A549 (cell line): ENCODE results near the gene SYNE3. TPM values are rescaled to one million over a fixed set of nuclear protein-coding genes. Genes with fewer than 3 reads are reported as not detected.

Source experiments
- ATAC-seq, 2 experiments: fragments of 200-7000 bp in 1 of 2; fragments of >200 bp in 1 of 2; cut with Nextera tagmentation in 1 of 2; cut with Tn5 transposase in 1 of 2; 3 replicates each; pipeline versions ENCODE4 v1.8.0 to v1.9.1; 2018 to 2020; ENCODE audit warnings: mild to moderate bottlenecking in 1 of 2, moderate library complexity in 1 of 2
- CTCF ChIA-PET: fragments of 300-600 bp; sonication (Branson Sonifier 250); formaldehyde crosslinking; extraction: SDS; loops from one replicate; lab custom pipeline; 2021; ENCODE audit warnings: antibody characterized with exemption, inconsistent platforms; lab: Yijun Ruan, JAX
- POLR2A ChIA-PET: fragments of 350-600 bp; formaldehyde crosslinking; extraction: SDS; loops from one replicate; lab custom pipeline; 2021; ENCODE audit warnings: antibody characterized with exemption, inconsistent platforms; lab: Yijun Ruan, JAX
- DNase-seq, 2 experiments: peaks; one replicate each; pipeline versions ENCODE4 v3.0.0 to v3.0.0-alpha.2; 2011 to 2016; ENCODE audit warnings: low read depth in 1 of 2, low spot score in 1 of 2
- FAIRE-seq: peaks from 2 replicates; lab custom pipeline; 2011; peaks lifted over from hg19 to GRCh38; lab: Jason Lieb, UNC
- H3K27ac ChIP-seq, 2 experiments: fragments of >200 bp; sonication (Bioruptor Twin); formaldehyde crosslinking; 3 replicates each; pipeline ENCODE4 v1.5.1; 2016 to 2017
- H3K4me1 ChIP-seq: fragments of >200 bp; sonication (Bioruptor Twin); formaldehyde crosslinking; 3 replicates; pipeline ENCODE4 v1.6.1; 2016
- H3K4me2 ChIP-seq: fragments of >200 bp; sonication (Bioruptor Twin); formaldehyde crosslinking; 3 replicates; pipeline ENCODE4 v1.6.1; 2016
- H3K4me3 ChIP-seq: fragments of >200 bp; sonication (Bioruptor Twin); formaldehyde crosslinking; 3 replicates; pipeline ENCODE4 v1.5.1; 2016
- H3K9me3 ChIP-seq: fragments of >200 bp; sonication (Bioruptor Twin); formaldehyde crosslinking; 3 replicates; pipeline ENCODE4 v1.6.1; 2016
- CHD4 ChIP-seq: fragments of 200-600 bp; sonication (generic); IDR thresholded peaks from 2 replicates; pipeline ENCODE4 v1.6.1; 2016; ENCODE audit warnings: antibody characterized with exemption, mild to moderate bottlenecking, borderline replicate concordance
- CTCF ChIP-seq: fragments of >200 bp; sonication (Bioruptor Twin); formaldehyde crosslinking; IDR thresholded peaks from 3 replicates; pipeline ENCODE4 v1.5.1; 2016
- EHF ChIP-seq: fragments of 250-450 bp; sonication (Bioruptor Pico); IDR thresholded peaks from 2 replicates; pipeline ENCODE4 v1.5.0; 2020; ENCODE audit warnings: mild to moderate bottlenecking
- EHMT2 ChIP-seq: fragments of 200-600 bp; sonication (generic); IDR thresholded peaks from 2 replicates; pipeline ENCODE4 v1.6.1; 2016; ENCODE audit warnings: antibody characterized with exemption, low read depth, mild to moderate bottlenecking, moderate library complexity
- ESRRA ChIP-seq: fragments of 150-350 bp; IDR thresholded peaks from 2 replicates; pipeline ENCODE4 v1.6.1; 2014; ENCODE audit warnings: mild to moderate bottlenecking, low read length, borderline replicate concordance
- FOSB ChIP-seq: fragments of 250-450 bp; sonication (Bioruptor Pico); IDR thresholded peaks from 2 replicates; pipeline ENCODE4 v1.5.0; 2020; ENCODE audit warnings: mild to moderate bottlenecking, moderate library complexity
- FOSL2 ChIP-seq, 2 experiments: fragments of 450-650 bp in 1 of 2; fragments of >200 bp in 1 of 2; sonication (Bioruptor Twin) in 1 of 2; formaldehyde crosslinking; IDR thresholded peaks; 2 replicates each; pipeline versions ENCODE4 v1.5.0 to v1.6.1; 2016 to 2020; ENCODE audit warnings: mild to moderate bottlenecking in 1 of 2, moderate library complexity in 1 of 2
- GATA3 ChIP-seq: IDR thresholded peaks from 2 replicates; pipeline ENCODE4 v1.6.1; 2012; ENCODE audit warnings: borderline replicate concordance
- HDAC2 ChIP-seq: fragments of 200-600 bp; sonication (generic); IDR thresholded peaks from 2 replicates; pipeline ENCODE4 v1.6.1; 2016
- HMGXB4 ChIP-seq: fragments of 250-450 bp; sonication (Bioruptor Pico); IDR thresholded peaks from 2 replicates; pipeline ENCODE4 v1.5.0; 2021; ENCODE audit warnings: mild to moderate bottlenecking, moderate library complexity, borderline replicate concordance
- HOXA7 ChIP-seq: fragments of 250-450 bp; sonication (Bioruptor Pico); IDR thresholded peaks from 2 replicates; pipeline ENCODE4 v1.5.0; 2020; ENCODE audit warnings: mild to moderate bottlenecking, moderate library complexity
- HOXB13 ChIP-seq: fragments of 250-450 bp; sonication (Bioruptor Pico); IDR thresholded peaks from 2 replicates; pipeline ENCODE4 v1.5.0; 2020; ENCODE audit warnings: low read depth, mild to moderate bottlenecking, moderate library complexity
- JUN ChIP-seq, 2 experiments: fragments of >200 bp; sonication (Bioruptor Twin); formaldehyde crosslinking; IDR thresholded peaks; 2 replicates in 1 of 2; 3 replicates in 1 of 2; pipeline ENCODE4 v1.6.1; 2016 to 2017
- MYC ChIP-seq: IDR thresholded peaks from 2 replicates; pipeline ENCODE4 v1.6.1; 2012; ENCODE audit warnings: mild to moderate bottlenecking, inconsistent platforms, low read length, improper control_type of control experiment, borderline replicate concordance
- NFE2L2 ChIP-seq: fragments of 150-350 bp; conservative IDR thresholded peaks from 2 replicates; pipeline ENCODE4 v1.6.1; 2014; ENCODE audit warnings: low read length
- NR3C1 ChIP-seq: fragments of >200 bp; sonication (Bioruptor Twin); formaldehyde crosslinking; IDR thresholded peaks from 3 replicates; pipeline ENCODE4 v1.6.1; 2017
- PBX3 ChIP-seq: IDR thresholded peaks from 2 replicates; pipeline ENCODE4 v1.6.1; 2012
- PHF8 ChIP-seq: fragments of 200-600 bp; sonication (generic); IDR thresholded peaks from 2 replicates; pipeline ENCODE4 v1.6.1; 2016; ENCODE audit warnings: low read depth, mild to moderate bottlenecking, antibody characterized with exemption, moderate library complexity, borderline replicate concordance
- RAD21 ChIP-seq, 2 experiments: fragments of >200 bp in 1 of 2; sonication (Bioruptor Twin) in 1 of 2; formaldehyde crosslinking in 1 of 2; IDR thresholded peaks in 1 of 2; conservative IDR thresholded peaks in 1 of 2; 2 replicates in 1 of 2; 3 replicates in 1 of 2; pipeline ENCODE4 v1.6.1; 2012 to 2018; ENCODE audit warnings: inconsistent platforms in 1 of 2
- RFX5 ChIP-seq: fragments of 450-650 bp; IDR thresholded peaks from 2 replicates; pipeline ENCODE4 v1.7.1; 2014; ENCODE audit warnings: antibody characterized with exemption, mild to moderate bottlenecking, moderate library complexity
- SMC3 ChIP-seq: fragments of >200 bp; sonication (Bioruptor Twin); formaldehyde crosslinking; IDR thresholded peaks from 3 replicates; pipeline ENCODE4 v1.6.1; 2018; ENCODE audit warnings: inconsistent platforms
- TFCP2L1 ChIP-seq: fragments of 250-450 bp; sonication (Bioruptor Pico); IDR thresholded peaks from 2 replicates; pipeline ENCODE4 v1.5.0; 2021; ENCODE audit warnings: mild to moderate bottlenecking
- TP53 ChIP-seq: fragments of 250-450 bp; sonication (Bioruptor Pico); IDR thresholded peaks from 2 replicates; pipeline ENCODE4 v1.5.0; 2021; ENCODE audit warnings: mild to moderate bottlenecking, moderate library complexity
- ZC3H11A ChIP-seq: fragments of 450-650 bp; IDR thresholded peaks from 2 replicates; pipeline ENCODE4 v1.6.1; 2014; ENCODE audit warnings: antibody characterized with exemption, mild to moderate bottlenecking
- ZNF302 ChIP-seq: fragments of 250-450 bp; sonication (Bioruptor Pico); IDR thresholded peaks from 2 replicates; pipeline ENCODE4 v1.9.0; 2021; ENCODE audit warnings: inconsistent platforms, mild to moderate bottlenecking, moderate library complexity
- WGBS: methylation state at CpG from one replicate; pipeline ENCODE4 v1.1.6; 2017; ENCODE audit errors: missing lambda C conversion rate; 5-methylcytosine and 5-hydroxymethylcytosine counted together
- polyA plus RNA-seq, 4 experiments: library from polyadenylated mRNA; depleted of rRNA in 3 of 4; stranded (reverse); fragments of >200 nt; fragmentation: RNase III in 1 of 4; extraction: RNeasy Plus Mini Kit Qiagen cat#74134 plus additional on column Dnase treatment in 1 of 4; gene quantifications; 2 replicates in 3 of 4; 3 replicates in 1 of 4; pipeline ENCODE4 v1.2.3, GENCODE V29; 2011 to 2017
- TF ChIP-seq, protein P1 (sequence below): fragments of 450-650 bp; IDR thresholded peaks from 2 replicates; pipeline ENCODE4 v1.6.1; 2014; ENCODE audit warnings: antibody characterized with exemption
- TF ChIP-seq, protein P2 (sequence below): fragments of >200 bp; sonication (Bioruptor Twin); formaldehyde crosslinking; IDR thresholded peaks from 3 replicates; pipeline ENCODE4 v1.6.1; 2016

Gene SYNE3
- polyA plus RNA-seq, 2 of the 4 experiments (the other 2 are of a cell fraction), result 0.05 to 0.08 TPM

DNA sequence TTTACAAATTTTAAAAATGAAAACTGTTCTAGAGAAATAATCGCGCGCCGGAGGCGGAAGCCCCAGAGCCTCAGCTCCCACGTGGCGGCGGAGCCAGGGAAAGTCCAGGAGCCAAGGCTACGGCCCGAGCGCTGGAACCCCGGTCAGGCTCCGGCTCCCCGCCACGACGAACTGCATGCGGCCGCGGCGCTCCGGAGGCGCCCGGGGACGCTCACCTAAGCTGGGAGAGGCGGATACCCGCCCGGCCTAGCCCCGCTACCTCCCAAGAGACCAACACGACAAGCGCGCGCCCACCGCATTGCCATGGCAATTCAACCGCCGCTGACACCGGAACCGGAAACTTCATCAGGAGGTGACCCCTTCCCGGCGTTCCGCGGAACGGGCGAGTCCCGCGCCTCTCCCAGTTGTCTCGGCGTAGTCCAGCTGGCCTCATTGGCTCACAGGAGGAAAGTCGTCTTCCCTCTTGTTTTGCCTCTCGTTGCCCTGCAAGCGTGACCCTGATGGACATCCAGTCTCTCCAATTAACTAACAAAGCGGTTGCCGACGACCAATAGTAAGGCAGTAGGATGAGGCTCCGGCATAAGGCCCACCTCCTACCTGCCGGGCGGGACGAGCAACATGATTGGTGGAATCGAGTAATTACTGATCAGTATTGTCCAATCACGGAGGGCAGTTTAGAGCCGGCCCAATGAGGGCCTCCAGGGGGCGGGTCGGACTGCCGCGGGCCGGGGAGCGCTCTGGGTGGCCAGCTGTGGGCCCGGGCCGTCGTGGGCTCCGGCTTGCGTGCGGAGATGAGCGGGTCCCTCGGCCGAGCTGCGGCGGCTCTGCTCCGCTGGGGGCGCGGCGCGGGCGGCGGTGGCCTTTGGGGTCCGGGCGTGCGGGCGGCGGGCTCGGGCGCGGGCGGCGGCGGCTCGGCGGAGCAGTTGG lies 18.1 kb upstream of the SYNE3 start, which contains the start of gene GLRX5 (continued):
- no peak for TF ChIP-seq HDAC2
- TF ChIP-seq TP53 (CRISPR knock-in tag), result no peak
- TF ChIP-seq TFCP2L1 (CRISPR knock-in tag), result no peak
- TF ChIP-seq, protein P1, sequence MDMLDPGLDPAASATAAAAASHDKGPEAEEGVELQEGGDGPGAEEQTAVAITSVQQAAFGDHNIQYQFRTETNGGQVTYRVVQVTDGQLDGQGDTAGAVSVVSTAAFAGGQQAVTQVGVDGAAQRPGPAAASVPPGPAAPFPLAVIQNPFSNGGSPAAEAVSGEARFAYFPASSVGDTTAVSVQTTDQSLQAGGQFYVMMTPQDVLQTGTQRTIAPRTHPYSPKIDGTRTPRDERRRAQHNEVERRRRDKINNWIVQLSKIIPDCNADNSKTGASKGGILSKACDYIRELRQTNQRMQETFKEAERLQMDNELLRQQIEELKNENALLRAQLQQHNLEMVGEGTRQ, result peak; percentile 60
- TF ChIP-seq NFE2L2, result no peak
- no peak for TF ChIP-seq ESRRA
- peak; percentile 93 for TF ChIP-seq MYC
- TF ChIP-seq EHF (CRISPR knock-in tag), result no peak
- no peak for TF ChIP-seq FOSB
- no peak for TF ChIP-seq SMC3
- TF ChIP-seq PBX3, result peak; percentile 98
- TF ChIP-seq RFX5, result 0 out of 2 replicates have a peak, but pooled peaks have one; percentile 56
- no peak for TF ChIP-seq ZC3H11A
- no peak for TF ChIP-seq CHD4
- no peak for TF ChIP-seq ZNF302 (CRISPR knock-in tag)
- no peak for TF ChIP-seq NR3C1
- peak; percentile 87; the same call in 1 of the 2 replicates for TF ChIP-seq PHF8
- TF ChIP-seq GATA3, result no peak
- TF ChIP-seq HMGXB4 (CRISPR knock-in tag), result no peak
- TF ChIP-seq HOXB13 (CRISPR knock-in tag), result no peak
- TF ChIP-seq JUN (IDR thresholded peaks at IDR 0.05), result peak in 1 of 2 experiments; percentile 90; a peak in 3 of 5 replicates

GRCh38 chr14:95533822-95534221 lies 17.4 kb upstream of the SYNE3 start:
- TF ChIP-seq, protein P2, sequence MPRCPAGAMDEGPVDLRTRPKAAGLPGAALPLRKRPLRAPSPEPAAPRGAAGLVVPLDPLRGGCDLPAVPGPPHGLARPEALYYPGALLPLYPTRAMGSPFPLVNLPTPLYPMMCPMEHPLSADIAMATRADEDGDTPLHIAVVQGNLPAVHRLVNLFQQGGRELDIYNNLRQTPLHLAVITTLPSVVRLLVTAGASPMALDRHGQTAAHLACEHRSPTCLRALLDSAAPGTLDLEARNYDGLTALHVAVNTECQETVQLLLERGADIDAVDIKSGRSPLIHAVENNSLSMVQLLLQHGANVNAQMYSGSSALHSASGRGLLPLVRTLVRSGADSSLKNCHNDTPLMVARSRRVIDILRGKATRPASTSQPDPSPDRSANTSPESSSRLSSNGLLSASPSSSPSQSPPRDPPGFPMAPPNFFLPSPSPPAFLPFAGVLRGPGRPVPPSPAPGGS, result no peak
- TF ChIP-seq ESRRA (no peak), RAD21 (conservative IDR thresholded peaks at IDR 0.05 in 1 of 2, IDR thresholded peaks at IDR 0.05 in 1 of 2) (no peak), EHMT2 (no peak), CTCF (no peak), FOSL2 (IDR thresholded peaks at IDR 0.05) (no peak), FOSL2 (CRISPR knock-in tag; IDR thresholded peaks at IDR 0.05) (no peak), HOXA7 (CRISPR knock-in tag) (no peak)
- H3K9me3 ChIP-seq, result no peaks in the 10 kb centered on the region
- ATAC-seq (no peak), FAIRE-seq (no peak), DNase-seq (no peak)
- peak overlapping the region; percentile 91 to 93 for H3K27ac ChIP-seq
- peak overlapping the region; percentile 96 for H3K4me3 ChIP-seq
- WGBS, result 3% methylated on average over 18 of the region's 18 CpGs
- H3K4me2 ChIP-seq, result peak overlapping the region; percentile 91
- POLR2A ChIA-PET, result interaction anchor here (0.7 to 1.2 kb wide), 5 partner anchors 11 to 800 kb away, joined by 3 to 4 read pairs (median 3); no protein-coding TSS in a partner anchor
- CTCF ChIA-PET, result interaction anchor here (0.6 to 1.8 kb wide), 5 partner anchors 21 to 1219 kb away, joined by 3 to 7 read pairs (median 3); no protein-coding TSS in a partner anchor
- H3K4me1 ChIP-seq, result peaks cover 43% of the 10 kb centered on the region
